Retina (tissue), 1 donor: ENCODE data around the gene ZNF444.

ENCODE experiments used
- DNase-seq: peaks from one replicate; pipeline ENCODE4 v3.0.0-alpha.2; 2016

The ZNF444 gene

GRCh38 chr19:56107626-56108351 lies 33.3 kb upstream of the ZNF444 start:
- DNase-seq = no peak

- no peak for DNase-seq
Observed at GRCh38 chr19:56108447-56109195, 32.5 kb upstream of the ZNF444 start.

- no peak for DNase-seq
Observed at GRCh38 chr19:56109226-56109625, 31.9 kb upstream of the ZNF444 start.

- peak; percentile 55 for DNase-seq
Observed at GRCh38 chr19:56110515-56111448, 30.3 kb upstream of the ZNF444 start.

GRCh38 chr19:56111601-56112312 lies 29.3 kb upstream of the ZNF444 start:
- DNase-seq = peak; percentile 22

- DNase-seq = peak; percentile 49
Observed at GRCh38 chr19:56112313-56112709, 28.8 kb upstream of the ZNF444 start.

GRCh38 chr19:56113074-56113632 lies 27.9 kb upstream of the ZNF444 start:
- no peak for DNase-seq

- no peak for DNase-seq
Observed at GRCh38 chr19:56114051-56114777, 26.9 kb upstream of the ZNF444 start.

- DNase-seq = no peak
Observed at GRCh38 chr19:56114778-56115110, 26.3 kb upstream of the ZNF444 start.

GRCh38 chr19:56115490-56115889 lies 25.6 kb upstream of the ZNF444 start:
- no peak for DNase-seq

GRCh38 chr19:56116606-56117005 lies 24.5 kb upstream of the ZNF444 start:
- DNase-seq = no peak

- no peak for DNase-seq
Observed at GRCh38 chr19:56117376-56117884, 23.7 kb upstream of the ZNF444 start.

GRCh38 chr19:56117889-56118288 lies 23.2 kb upstream of the ZNF444 start:
- DNase-seq = no peak

GRCh38 chr19:56118666-56119581 lies 22.2 kb upstream of the ZNF444 start:
- no peak for DNase-seq

- no peak for DNase-seq
Observed at GRCh38 chr19:56119582-56119978, 21.5 kb upstream of the ZNF444 start.

- no peak for DNase-seq
Observed at GRCh38 chr19:56120002-56120370, 21.1 kb upstream of the ZNF444 start.

- peak; percentile 63 for DNase-seq
Observed at GRCh38 chr19:56120371-56121179, 20.5 kb upstream of the ZNF444 start.

GRCh38 chr19:56121180-56122167 lies 19.6 kb upstream of the ZNF444 start, which contains the start of gene ZNF787:
Gene ZNF787, minus strand, starts transcription at chr19:56121295. Its CDS starts 18,078 bp downstream, at chr19:56103217.
- DNase-seq = peak; percentile 100
